Left lung (tissue), 10 donors: ENCODE results near the gene DRC3. TPM values are rescaled to one million over a fixed set of nuclear protein-coding genes. Genes with fewer than 3 reads are reported as not detected.
"Not testable (repeated sequence)": the region's sequence is repeated elsewhere in the genome, so short reads cannot be mapped to it uniquely, and the experiment has no call there.

ENCODE experiments used
- ATAC-seq: fragments of 200-7000 bp; cut with Tn5 transposase; one replicate; pipeline ENCODE4 v1.9.1; 2020; ENCODE audit warnings: moderate library complexity
- DNase-seq, 4 donors: peaks; one replicate each; pipeline ENCODE4 v3.0.0-alpha.2; 2013 to 2020
- H3K27ac ChIP-seq, 2 donors: fragments of 200-600 bp; sonication (generic) in 1 of 2; one replicate each; pipeline versions ENCODE4 v1.5.0 to v1.8.0; 2020 to 2021
- H3K27me3 ChIP-seq, 2 donors: fragments of 200-600 bp; sonication (generic) in 1 of 2; one replicate each; pipeline versions ENCODE4 v1.5.0 to v1.8.0; 2020 to 2021
- H3K36me3 ChIP-seq, 2 donors: fragments of 200-600 bp; sonication (generic) in 1 of 2; one replicate each; pipeline versions ENCODE4 v1.5.0 to v1.8.0; 2020 to 2021
- H3K4me1 ChIP-seq, 2 donors: fragments of 200-600 bp; one replicate each; pipeline ENCODE4 v1.8.0; 2021
- H3K4me3 ChIP-seq, 2 donors: fragments of 200-600 bp; sonication (generic) in 1 of 2; one replicate each; pipeline versions ENCODE4 v1.5.0 to v1.8.0; 2020 to 2021; ENCODE audit warnings: mild to moderate bottlenecking in 1 of 2
- H3K9me3 ChIP-seq, 2 donors: fragments of 200-600 bp; sonication (generic) in 1 of 2; one replicate each; pipeline versions ENCODE4 v1.5.0 to v1.8.0; 2020 to 2021
- CTCF ChIP-seq, 2 donors: fragments of 200-600 bp; sonication (generic) in 1 of 2; IDR thresholded peaks; one replicate each; pipeline versions ENCODE4 v1.5.0 to v1.8.0; 2021; ENCODE audit warnings: antibody characterized with exemption in 2 of 2
- intact Hi-C, 2 donors: fragments of 100-400 bp; cut with DNase I; formaldehyde crosslinking; loops; one replicate each; pipeline versions ENCODE4 v1.11.2 to v1.14.2; 2022
- polyA plus RNA-seq, 6 donors: library from polyadenylated mRNA; unstranded; fragments of 120-200 nt; gene quantifications; one replicate each; pipeline ENCODE4 v1.2.1, GENCODE V29; 2013; ENCODE audit not compliant: insufficient read length in 6 of 6
- total RNA-seq, 2 donors: library from RNA; stranded (reverse); fragmentation: NEBNext Ultra II Directional; extraction: Animal tissue kit (Norgen Biotek cat#: 25700); gene quantifications; one replicate each; pipeline ENCODE4 v1.2.1, GENCODE V29; 2021
- donor health status: DM: no; HTN: yes; CAD: no.
- donor health status: DM: no; HTN: no; CAD: no.

The DRC3 gene
- total and polyA plus RNA-seq, 8 donors: 3.6 to 22.8 (median 16.4) TPM

- DNase-seq: no peak
- H3K27me3 ChIP-seq: no peaks in the 10 kb centered on the region
- H3K4me1 ChIP-seq: peaks cover 2 to 15% of the 10 kb centered on the region in 2 donors
- no peak for TF ChIP-seq CTCF (IDR thresholded peaks at IDR 0.05)
- peaks cover 0 to 6% of the 10 kb centered on the region in 2 donors for H3K36me3 ChIP-seq
- H3K4me3 ChIP-seq: no peak overlapping the region
- ATAC-seq: no peak
- intact Hi-C loops: no loop called here
- no peaks in the 10 kb centered on the region for H3K9me3 ChIP-seq
- H3K27ac ChIP-seq: no peak overlapping the region
These were observed 20.0 kb upstream of the DRC3 start for GRCh38 chr17:17952691-17953090.

- Histone ChIP-seq H3K9me3 (no peaks in the 10 kb centered on the region), H3K4me1 (peaks cover 14 to 21% of the 10 kb centered on the region in 2 donors), H3K36me3 (peaks cover 0 to 6% of the 10 kb centered on the region in 2 donors), H3K27ac (no peak overlapping the region), H3K27me3 (no peaks in the 10 kb centered on the region), H3K4me3 (no peak overlapping the region)
- intact Hi-C loops: no loop called here
- TF ChIP-seq CTCF (IDR thresholded peaks at IDR 0.05): no peak
- DNase-seq: no peak
- no peak for ATAC-seq
These were observed 18.6 kb upstream of the DRC3 start for GRCh38 chr17:17954079-17954478.

- H3K9me3 ChIP-seq, intact Hi-C loops, H3K27me3 ChIP-seq, ATAC-seq, H3K36me3 ChIP-seq, DNase-seq, H3K4me3 ChIP-seq: not testable (repeated sequence)
- peak overlapping the region in 1 of 2 donors; percentile 33 for H3K27ac ChIP-seq
- H3K4me1 ChIP-seq: peaks cover 24 to 37% of the 10 kb centered on the region in 2 donors
These were observed 16.8 kb upstream of the DRC3 start for GRCh38 chr17:17955790-17956341.

GRCh38 chr17:17957584-17957916, 15.1 kb upstream of the DRC3 start:
- ATAC-seq (no peak), DNase-seq (no peak)
- no peak for TF ChIP-seq CTCF (IDR thresholded peaks at IDR 0.05)
- no peaks in the 10 kb centered on the region for H3K9me3 ChIP-seq
- H3K27me3 ChIP-seq: no peaks in the 10 kb centered on the region
- peaks cover 0 to 6% of the 10 kb centered on the region in 2 donors for H3K36me3 ChIP-seq
- H3K4me3 ChIP-seq: no peak overlapping the region
- peak overlapping the region; percentile 75 to 82 for H3K27ac ChIP-seq
- H3K4me1 ChIP-seq: peaks cover 24 to 37% of the 10 kb centered on the region in 2 donors
- intact Hi-C loops: no loop called here

- no peaks in the 10 kb centered on the region for H3K27me3 ChIP-seq
- peak overlapping the region; percentile 75 to 82 for H3K27ac ChIP-seq
- no peaks in the 10 kb centered on the region for H3K9me3 ChIP-seq
- intact Hi-C loops: no loop called here
- peak; percentile 15 for ATAC-seq
- peaks cover 24 to 37% of the 10 kb centered on the region in 2 donors for H3K4me1 ChIP-seq
- no peak for DNase-seq
- TF ChIP-seq CTCF (IDR thresholded peaks at IDR 0.05): no peak
- H3K4me3 ChIP-seq: no peak overlapping the region
- peaks cover 0 to 6% of the 10 kb centered on the region in 2 donors for H3K36me3 ChIP-seq
These were observed 13.7 kb upstream of the DRC3 start for GRCh38 chr17:17958982-17959381.
